D721Med (cell line): Measurements from ENCODE around the gene ACOX2.

Experiments used
- DNase-seq: peaks from one replicate; pipeline ENCODE4 v3.0.0; 2011; ENCODE audit warnings: low spot score; ENCODE audit not compliant: insufficient read length
- FAIRE-seq: peaks from 2 replicates; lab custom pipeline; 2011; peaks lifted over from hg19 to GRCh38; lab: Jason Lieb, UNC
- CTCF ChIP-seq: IDR thresholded peaks from 2 replicates; pipeline ENCODE4 v1.5.1; 2012; ENCODE audit warnings: mild to moderate bottlenecking, control low read depth; ENCODE audit not compliant: insufficient read depth; ENCODE audit errors: missing control alignments

Gene ACOX2

GRCh38 chr3:58572634-58573230 lies 35.7 kb upstream of the ACOX2 start:
- no peak for DNase-seq
- FAIRE-seq: no peak

GRCh38 chr3:58572013-58572633 lies 35.1 kb upstream of the ACOX2 start:
- FAIRE-seq (no peak), DNase-seq (no peak)
- TF ChIP-seq CTCF: no peak

More at GRCh38 chr3:58572634-58573230, 35.7 kb upstream of the ACOX2 start:
- no peak for TF ChIP-seq CTCF

GRCh38 chr3:58570851-58571250 lies 33.9 kb upstream of the ACOX2 start:
- FAIRE-seq (no peak), DNase-seq (no peak)
- no peak for TF ChIP-seq CTCF

- TF ChIP-seq CTCF: no peak
- FAIRE-seq: no peak
- DNase-seq: no peak
Observed at GRCh38 chr3:58569287-58570001, 32.5 kb upstream of the ACOX2 start.

GRCh38 chr3:58568572-58569286 lies 31.7 kb upstream of the ACOX2 start:
- peak; percentile 49 for DNase-seq
- TF ChIP-seq CTCF: peak; percentile 93
- peak; percentile 56 for FAIRE-seq

- no peak for DNase-seq
- no peak for FAIRE-seq
- no peak for TF ChIP-seq CTCF
Observed at GRCh38 chr3:58567251-58567515, 30.2 kb upstream of the ACOX2 start.
